GM12878 (cell line): ENCODE data around the gene GPR87. TPM values are rescaled to one million over a fixed set of nuclear protein-coding genes. Genes with fewer than 3 reads are reported as not detected.

ENCODE experiments used
- ASH2L ChIP-seq: fragments of 300-600, 200-600 bp; sonication (generic); IDR thresholded peaks from 2 replicates; pipeline ENCODE4 v1.6.1; 2017; ENCODE audit warnings: low read depth, mild to moderate bottlenecking, borderline replicate concordance
- BHLHE40 ChIP-seq, 2 experiments: fragments of 450-650 bp in 1 of 2; IDR thresholded peaks; 2 replicates each; pipeline ENCODE4 v1.6.1; 2011 to 2017; ENCODE audit warnings: low read depth in 2 of 2, borderline replicate concordance in 1 of 2, improper control_type of control experiment in 1 of 2, low read length in 1 of 2, mild to moderate bottlenecking in 1 of 2
- CBX5 ChIP-seq: sonication (generic); IDR thresholded peaks from 2 replicates; pipeline ENCODE4 v1.6.1; 2016; ENCODE audit warnings: low read depth, moderate library complexity, mild to moderate bottlenecking, inconsistent platforms
- CEBPZ ChIP-seq: fragments of 150-350 bp; IDR thresholded peaks from 2 replicates; pipeline ENCODE4 v1.6.1; 2016; ENCODE audit warnings: low read depth, low read length
- EP300 ChIP-seq, 2 experiments: fragments of 150-350 bp in 1 of 2; IDR thresholded peaks; 2 replicates each; pipeline ENCODE4 v1.6.1; 2011 to 2012; ENCODE audit warnings: low read depth in 2 of 2, low read length in 2 of 2, borderline replicate concordance in 1 of 2, improper control_type of control experiment in 1 of 2, inconsistent platforms in 1 of 2; ENCODE audit not compliant: control insufficient read depth in 1 of 2
- EZH2 ChIP-seq: IDR thresholded peaks from 2 replicates; pipeline ENCODE4 v1.6.1; 2012; ENCODE audit warnings: low read depth, mild to moderate bottlenecking, control low read depth, inconsistent platforms, low read length, borderline replicate concordance; ENCODE audit not compliant: control insufficient read depth
- HDAC2 ChIP-seq: fragments of 200-600 bp; sonication (generic); IDR thresholded peaks from 2 replicates; pipeline ENCODE4 v1.6.1; 2017
- MTA2 ChIP-seq: fragments of 450-650 bp; IDR thresholded peaks from 2 replicates; pipeline ENCODE4 v1.6.1; 2016; ENCODE audit warnings: low read depth, mild to moderate bottlenecking, moderate library complexity
- MXI1 ChIP-seq: fragments of 150-350 bp; IDR thresholded peaks from 2 replicates; pipeline ENCODE4 v1.6.1; 2011; ENCODE audit warnings: low read depth, mild to moderate bottlenecking, inconsistent platforms, low read length, improper control_type of control experiment
- NFXL1 ChIP-seq: fragments of 450-650 bp; IDR thresholded peaks from 2 replicates; pipeline ENCODE4 v1.6.1; 2017; ENCODE audit warnings: antibody characterized with exemption, mild to moderate bottlenecking, borderline replicate concordance
- NFYA ChIP-seq: IDR thresholded peaks from 2 replicates; pipeline ENCODE4 v1.6.1; 2011; ENCODE audit warnings: low read depth, mild to moderate bottlenecking, low read length, improper control_type of control experiment, borderline replicate concordance
- PRDM15 ChIP-seq: fragments of 450-650 bp; formaldehyde crosslinking; IDR thresholded peaks from 2 replicates; pipeline ENCODE4 v1.4.0; 2020; ENCODE audit warnings: mild to moderate bottlenecking, moderate library complexity
- SIN3A ChIP-seq: IDR thresholded peaks from 2 replicates; pipeline ENCODE4 v1.6.1; 2012; ENCODE audit warnings: low read depth, low read length, improper control_type of control experiment
- SKIL ChIP-seq: fragments of 450-650 bp; IDR thresholded peaks from 2 replicates; pipeline ENCODE4 v1.6.1; 2017; ENCODE audit warnings: mild to moderate bottlenecking, low read depth, inconsistent platforms; ENCODE audit not compliant: poor library complexity, severe bottlenecking
- SREBF1 ChIP-seq: IDR thresholded peaks from 2 replicates; pipeline ENCODE4 v1.6.1; 2012; ENCODE audit warnings: mild to moderate bottlenecking, low read length
- TARDBP ChIP-seq: IDR thresholded peaks from 2 replicates; pipeline ENCODE4 v1.6.1; 2016; ENCODE audit warnings: borderline replicate concordance
- ZBTB4 ChIP-seq: fragments of 450-650 bp; formaldehyde crosslinking; IDR thresholded peaks from 2 replicates; pipeline ENCODE4 v1.4.0; 2022; ENCODE audit warnings: mild to moderate bottlenecking, moderate library complexity
- ZSCAN29 ChIP-seq: fragments of 450-650 bp; IDR thresholded peaks from 2 replicates; pipeline ENCODE4 v1.6.1; 2017; ENCODE audit warnings: mild to moderate bottlenecking, moderate library complexity
- polyA plus RNA-seq, 11 experiments: library from polyadenylated mRNA; depleted of rRNA in 4 of 11; unstranded in 6 of 11; stranded (reverse) in 5 of 11; fragments of >200 nt; fragmentation: Nextera tagmentation in 4 of 11; fragmentation: Illumina TruSeq in 1 of 11; extraction: Ambion mirVana in 4 of 11; extraction: Trizol in 1 of 11; gene quantifications; 1 replicate in 1 of 11; 2 replicates in 10 of 11; pipeline versions ENCODE4 v1.2.1 to v1.2.3, GENCODE V29; 2011 to 2016; ENCODE audit warnings: inconsistent platforms in 2 of 11, missing spikeins in 2 of 11, low read depth in 1 of 11
- total RNA-seq, 4 experiments: library from RNA; depleted of rRNA in 3 of 4; stranded (reverse); fragments of >200 nt in 3 of 4; fragmentation: Illumina TruSeq in 1 of 4; extraction: Trizol in 1 of 4; gene quantifications; 2 replicates each; pipeline versions ENCODE4 v1.2.1 to v1.2.3, GENCODE V29; 2013 to 2021

Gene GPR87
- total and polyA plus RNA-seq, 10 of the 15 experiments (the other 5 are each of a cell fraction or from before 2014, with no cell fraction given): 0.06 to 0.27 (median 0.16) TPM; not detected in 5

GRCh38 chr3:151265866-151266265, 50.8 kb downstream of the GPR87 start (continued):
- TF ChIP-seq NFXL1: no peak
- no peak for TF ChIP-seq CEBPZ
- no peak for TF ChIP-seq HDAC2
- no peak for TF ChIP-seq TARDBP
- TF ChIP-seq SREBF1: no peak
- TF ChIP-seq SKIL: no peak
- TF ChIP-seq CBX5: no peak
- no peak for TF ChIP-seq NFYA
- no peak for TF ChIP-seq ZBTB4 (CRISPR knock-in tag)
- no peak for TF ChIP-seq ASH2L
- no peak for TF ChIP-seq PRDM15 (CRISPR knock-in tag)
- TF ChIP-seq BHLHE40 (IDR thresholded peaks at IDR 0.05; ENCODE audit: borderline replicate concordance in 1 of 2, low read depth in 2 of 2, low read length in 1 of 2): no peak
- TF ChIP-seq ZSCAN29: no peak
- peak; percentile 47 to 52; a peak in 3 of 4 replicates for TF ChIP-seq EP300 (IDR thresholded peaks at IDR 0.05; ENCODE audit: borderline replicate concordance in 1 of 2, control insufficient read depth in 1 of 2, low read depth in 2 of 2, low read length in 2 of 2)
- no peak for TF ChIP-seq SIN3A
- 0 out of 2 replicates have a peak, but pooled peaks have one; percentile 62 for TF ChIP-seq MXI1
- no peak for TF ChIP-seq EZH2
- 0 out of 2 replicates have a peak, but pooled peaks have one; percentile 23 for TF ChIP-seq MTA2
